Parathyroid adenoma (tissue), 2 donors: ENCODE results near the gene SCGB1A1.

Source experiments
- H2AFZ ChIP-seq: fragments of 300-600 bp; sonication (generic); one replicate; pipeline ENCODE4 v1.7.0; 2017; ENCODE audit warnings: antibody characterized with exemption, mild to moderate bottlenecking
- H3K27ac ChIP-seq: fragments of 300-600 bp; sonication (generic); one replicate; pipeline ENCODE4 v1.7.0; 2017
- H3K27me3 ChIP-seq: fragments of 300-600 bp; sonication (generic); one replicate; pipeline ENCODE4 v1.7.0; 2017; ENCODE audit warnings: low read length; ENCODE audit not compliant: control insufficient read depth, insufficient read depth
- H3K36me3 ChIP-seq: fragments of 300-600 bp; sonication (generic); one replicate; pipeline ENCODE4 v1.7.0; 2017; ENCODE audit warnings: low read length; ENCODE audit not compliant: control insufficient read depth, insufficient read depth
- H3K4me1 ChIP-seq: fragments of 300-600 bp; sonication (generic); one replicate; pipeline ENCODE4 v1.7.0; 2017; ENCODE audit warnings: control low read depth
- H3K4me2 ChIP-seq: fragments of 300-600 bp; sonication (generic); one replicate; pipeline ENCODE4 v1.7.0; 2017; ENCODE audit warnings: low read length
- H3K4me3 ChIP-seq: fragments of 300-600 bp; sonication (generic); one replicate; pipeline ENCODE4 v1.7.0; 2017; ENCODE audit warnings: low read depth, low read length
- H3K79me2 ChIP-seq: fragments of 300-600 bp; sonication (generic); one replicate; pipeline ENCODE4 v1.7.0; 2017; ENCODE audit warnings: control low read depth
- H3K9ac ChIP-seq: fragments of 300-600 bp; sonication (generic); one replicate; pipeline ENCODE4 v1.7.0; 2017; ENCODE audit warnings: mild to moderate bottlenecking
- H3K9me3 ChIP-seq: fragments of 300-600 bp; sonication (generic); one replicate; pipeline ENCODE4 v1.7.0; 2017; ENCODE audit warnings: low read length; ENCODE audit not compliant: control insufficient read depth
- TF ChIP-seq, protein P1 (sequence below): fragments of 300-600 bp; sonication (generic); IDR thresholded peaks from one replicate; pipeline ENCODE4 v1.7.0; 2017; ENCODE audit warnings: antibody characterized with exemption, mild to moderate bottlenecking
- donor health status: primary hyperparathyroidism.

SCGB1A1 gene

DNA sequence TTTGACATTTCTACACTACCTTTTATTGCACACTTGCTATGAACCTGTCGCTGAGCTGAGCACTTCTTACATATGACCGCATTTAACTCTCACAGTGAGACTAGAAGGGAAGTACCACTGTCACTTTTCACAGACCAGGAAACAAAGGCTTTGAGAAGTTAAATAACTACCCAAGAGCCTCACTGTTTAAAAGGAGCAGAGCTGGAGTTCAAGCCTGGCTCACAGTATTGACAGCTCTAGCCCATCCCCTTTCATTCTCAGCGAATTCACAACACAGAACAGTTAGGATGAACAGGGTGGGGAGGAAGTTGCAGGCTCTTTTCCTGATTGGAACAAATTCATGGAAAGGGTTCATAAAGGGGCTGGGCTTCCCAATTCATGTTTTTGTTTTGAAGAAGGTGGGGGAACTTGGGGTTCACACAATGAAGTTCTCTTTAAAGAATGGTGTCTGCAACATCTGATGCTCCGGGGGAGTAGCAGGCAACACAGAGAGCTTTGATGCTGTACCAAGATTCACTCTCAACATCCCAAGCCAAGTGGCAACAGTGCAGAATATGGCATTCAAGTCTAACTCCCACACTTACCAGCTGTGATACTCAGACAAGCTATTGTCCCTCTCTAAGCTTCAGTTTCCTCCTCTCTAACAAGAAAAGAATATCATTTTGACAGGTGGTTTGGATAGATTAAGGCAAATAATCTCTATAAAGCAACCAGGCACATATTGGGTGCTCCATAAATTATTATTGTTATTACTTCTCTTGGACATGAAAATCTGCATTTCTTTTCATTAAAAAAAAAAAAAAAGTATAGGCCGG lies 17.2 kb downstream of the SCGB1A1 start:
- Histone ChIP-seq H3K4me3 (no peak overlapping the region), H3K27ac (no peak overlapping the region), H3K36me3 (no peaks in the 10 kb centered on the region), H3K9me3 (no peaks in the 10 kb centered on the region), H3K4me2 (no peak overlapping the region), H2AFZ (no peak overlapping the region), H3K27me3 (no peaks in the 10 kb centered on the region), H3K79me2 (no peaks in the 10 kb centered on the region), H3K4me1 (no peaks in the 10 kb centered on the region), H3K9ac (no peak overlapping the region)
- TF ChIP-seq, protein P1, sequence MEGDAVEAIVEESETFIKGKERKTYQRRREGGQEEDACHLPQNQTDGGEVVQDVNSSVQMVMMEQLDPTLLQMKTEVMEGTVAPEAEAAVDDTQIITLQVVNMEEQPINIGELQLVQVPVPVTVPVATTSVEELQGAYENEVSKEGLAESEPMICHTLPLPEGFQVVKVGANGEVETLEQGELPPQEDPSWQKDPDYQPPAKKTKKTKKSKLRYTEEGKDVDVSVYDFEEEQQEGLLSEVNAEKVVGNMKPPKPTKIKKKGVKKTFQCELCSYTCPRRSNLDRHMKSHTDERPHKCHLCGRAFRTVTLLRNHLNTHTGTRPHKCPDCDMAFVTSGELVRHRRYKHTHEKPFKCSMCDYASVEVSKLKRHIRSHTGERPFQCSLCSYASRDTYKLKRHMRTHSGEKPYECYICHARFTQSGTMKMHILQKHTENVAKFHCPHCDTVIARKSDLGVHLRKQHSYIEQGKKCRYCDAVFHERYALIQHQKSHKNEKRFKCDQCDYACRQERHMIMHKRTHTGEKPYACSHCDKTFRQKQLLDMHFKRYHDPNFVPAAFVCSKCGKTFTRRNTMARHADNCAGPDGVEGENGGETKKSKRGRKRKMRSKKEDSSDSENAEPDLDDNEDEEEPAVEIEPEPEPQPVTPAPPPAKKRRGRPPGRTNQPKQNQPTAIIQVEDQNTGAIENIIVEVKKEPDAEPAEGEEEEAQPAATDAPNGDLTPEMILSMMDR: no peak

DNA sequence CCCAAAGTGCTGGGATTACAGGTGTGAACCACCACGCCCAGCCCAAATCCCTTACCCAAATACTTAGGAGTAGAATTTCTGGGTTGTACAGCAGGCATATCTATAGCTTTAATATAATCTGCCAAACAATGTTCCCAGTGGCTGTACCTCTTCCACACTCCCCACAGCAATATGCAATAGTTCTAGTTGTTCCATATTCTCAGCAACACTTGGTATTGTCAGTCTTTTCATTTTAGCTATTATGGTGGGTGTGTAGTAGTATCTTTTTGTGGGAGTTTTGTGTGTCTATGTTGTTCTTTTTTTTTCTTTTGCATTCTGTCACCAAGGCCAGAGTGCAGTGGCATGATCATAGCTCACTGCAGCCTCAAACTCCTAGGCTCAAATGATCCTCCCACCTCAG lies 18.8 kb downstream of the SCGB1A1 start:
- TF ChIP-seq, protein P1: no peak
- Histone ChIP-seq H3K27me3 (no peaks in the 10 kb centered on the region), H3K27ac (no peak overlapping the region)

GRCh38 chr11:62438641-62439040 lies 19.8 kb downstream of the SCGB1A1 start:
- Histone ChIP-seq H3K27me3 (no peaks in the 10 kb centered on the region), H3K4me2 (no peak overlapping the region), H3K79me2 (no peaks in the 10 kb centered on the region), H3K4me3 (no peak overlapping the region), H3K9me3 (no peaks in the 10 kb centered on the region), H3K36me3 (no peaks in the 10 kb centered on the region), H3K4me1 (no peaks in the 10 kb centered on the region), H3K27ac (no peak overlapping the region), H3K9ac (no peak overlapping the region), H2AFZ (no peak overlapping the region)
- TF ChIP-seq, protein P1: no peak

More for the DNA sequence above, 18.8 kb downstream of the SCGB1A1 start:
- Histone ChIP-seq H3K4me1 (no peaks in the 10 kb centered on the region), H3K4me2 (no peak overlapping the region), H3K79me2 (no peaks in the 10 kb centered on the region), H3K9ac (no peak overlapping the region), H3K9me3 (no peaks in the 10 kb centered on the region), H3K4me3 (no peak overlapping the region), H3K36me3 (no peaks in the 10 kb centered on the region), H2AFZ (no peak overlapping the region)

DNA sequence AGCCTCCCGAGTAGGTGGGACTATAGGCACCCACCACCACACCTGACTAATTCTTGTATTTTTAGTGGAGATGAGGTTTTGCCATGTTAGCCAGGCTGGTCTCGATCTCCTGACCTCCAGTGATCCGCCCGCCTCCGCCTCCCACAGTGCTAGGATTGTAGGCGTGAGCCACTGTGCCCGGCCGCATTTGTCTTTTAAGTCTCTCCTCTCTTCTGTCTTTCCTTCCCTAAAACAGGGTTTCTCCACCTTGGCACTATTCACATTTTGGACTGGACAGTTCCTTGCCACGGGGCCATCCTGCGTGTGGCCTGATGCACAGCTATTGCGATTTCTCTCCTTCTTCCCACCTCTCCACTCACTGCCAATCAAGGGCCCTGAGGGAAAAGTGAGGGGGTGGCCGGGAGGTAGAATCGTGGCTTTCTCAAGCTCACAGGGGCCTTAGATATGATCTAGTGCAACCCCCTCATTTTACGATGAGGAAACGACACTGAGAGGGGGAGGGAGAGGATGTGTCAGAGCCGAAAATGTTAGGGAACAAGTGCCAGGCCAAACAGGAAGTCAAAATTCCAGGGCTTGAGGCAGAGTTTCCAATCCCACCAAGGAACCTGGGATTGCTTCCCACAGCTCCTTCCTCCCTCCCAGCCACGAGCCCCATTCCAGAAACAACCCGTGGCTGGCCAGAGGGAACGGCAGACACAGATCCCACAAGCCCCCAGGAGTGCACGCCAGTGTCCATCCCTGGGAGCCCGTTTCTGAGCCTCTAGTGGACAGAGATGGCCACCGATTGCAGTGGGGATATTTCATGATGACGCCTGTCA lies 21.2 kb downstream of the SCGB1A1 start:
- Histone ChIP-seq H3K27ac (peak overlapping the region; percentile 49), H3K4me2 (no peak overlapping the region), H3K36me3 (no peaks in the 10 kb centered on the region), H3K4me1 (peaks cover 9% of the 10 kb centered on the region), H2AFZ (peak overlapping the region; percentile 56), H3K27me3 (no peaks in the 10 kb centered on the region), H3K9me3 (no peaks in the 10 kb centered on the region), H3K9ac (no peak overlapping the region), H3K79me2 (no peaks in the 10 kb centered on the region), H3K4me3 (no peak overlapping the region)
- TF ChIP-seq, protein P1: no peak
